Stimulated activated CD8-positive, alpha-beta memory T cell treated with anti-CD3 and anti-CD28 coated beads, Interleukin-4, amount 100 ng/mL, for 24 hours (primary cell): Measurements from ENCODE around the gene NANOS1.

Source experiments
- DNase-seq: peaks from one replicate; pipeline ENCODE4 v3.0.0-alpha.2; 2020; ENCODE audit warnings: low read depth

Gene NANOS1

GRCh38 chr10:119060107-119060506, 30.6 kb downstream of the NANOS1 start:
- DNase-seq: no peak

DNA sequence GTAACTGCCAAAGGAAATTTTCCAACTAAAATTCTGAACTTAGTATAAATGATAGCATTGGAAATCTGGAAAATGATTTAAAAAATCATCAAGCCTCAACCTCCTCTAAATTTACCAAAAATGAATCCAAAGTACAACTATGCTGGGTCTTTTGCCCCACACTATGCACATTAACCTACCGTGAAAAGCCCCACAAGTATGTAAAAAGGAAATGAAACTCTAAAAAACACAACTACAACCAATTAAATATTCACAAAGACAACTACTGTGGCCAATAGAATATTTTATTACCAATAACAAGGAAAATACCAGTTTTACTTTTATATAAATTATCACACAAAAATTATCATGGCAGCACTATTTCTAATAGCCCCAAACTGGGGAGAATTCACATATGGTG, 31.8 kb downstream of the NANOS1 start:
- no peak for DNase-seq

GRCh38 chr10:119061926-119062325, 32.4 kb downstream of the NANOS1 start:
- DNase-seq: no peak

- DNase-seq: no peak
These were observed 41.1 kb downstream of the NANOS1 start for GRCh38 chr10:119070395-119071165.

- no peak for DNase-seq
These were observed 44.1 kb downstream of the NANOS1 start for GRCh38 chr10:119073584-119073983.

- no peak for DNase-seq
These were observed 49.1 kb downstream of the NANOS1 start for GRCh38 chr10:119078422-119079179.

DNA sequence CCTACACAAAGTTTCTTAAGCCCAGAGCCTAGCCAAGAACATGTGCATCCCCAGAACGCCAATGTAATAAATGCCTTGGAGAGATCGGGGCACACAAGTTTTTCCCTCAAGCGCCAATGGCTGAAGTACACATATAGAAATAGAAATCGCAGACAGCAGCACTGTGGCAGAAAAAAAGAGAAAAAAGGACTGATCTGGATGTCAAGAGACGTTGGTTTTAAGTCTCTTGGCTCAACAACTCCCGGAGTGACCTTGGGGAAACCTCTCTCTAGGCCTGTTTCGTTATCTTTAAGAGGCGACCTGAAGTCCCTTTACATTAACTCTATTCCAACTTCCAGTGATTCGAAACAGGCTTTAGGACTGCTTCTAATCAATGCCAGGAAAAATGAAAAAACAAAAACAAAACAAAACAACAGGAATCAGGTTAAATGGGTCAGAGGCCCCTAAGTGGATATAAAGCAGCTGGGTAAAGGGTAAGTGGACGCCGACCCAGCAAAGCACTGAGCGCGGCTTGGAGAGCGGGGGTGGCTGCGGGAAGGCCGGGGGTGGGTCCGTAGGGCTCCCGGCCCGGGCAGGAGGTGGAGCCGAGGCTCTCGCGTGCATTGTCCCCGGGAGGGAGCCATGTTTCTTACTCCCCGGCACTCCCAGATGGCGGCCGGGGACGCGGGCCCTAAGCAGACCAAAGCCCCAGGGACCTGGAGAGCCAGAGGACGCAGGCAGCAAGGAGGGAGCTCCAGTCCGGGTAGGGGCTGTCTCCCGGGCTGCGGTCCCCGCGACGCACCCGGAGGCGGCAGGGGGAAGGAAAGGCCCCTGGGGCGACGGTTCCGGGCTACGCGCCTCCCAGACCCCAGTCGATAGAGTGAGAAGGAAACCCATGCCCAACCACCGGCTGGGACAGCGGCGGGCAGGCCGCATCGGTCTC, 50.3 kb downstream of the NANOS1 start:
- DNase-seq: peak; percentile 50

GRCh38 chr10:119080521-119081259, 51.2 kb downstream of the NANOS1 start, which contains the start of gene EIF3A:
TSS of gene EIF3A (minus strand) at chr10:119080817. CDS start at chr10:119080676, 141 bp downstream.
- peak; percentile 87 for DNase-seq
